HG03558 (cell line): ENCODE data around the gene NUCKS1.
A peak's percentile ranks its signal among the peaks of the same experiment; 100 is the strongest.

ENCODE experiments used
- ATAC-seq: cut with Tn5 transposase; IDR thresholded peaks from one replicate; pipeline ENCODE4 v1.9.1; 2021; ENCODE audit warnings: moderate number of reproducible peaks; ENCODE audit not compliant: unreplicated experiment; ENCODE audit errors: extremely low read depth

NUCKS1 gene

DNA sequence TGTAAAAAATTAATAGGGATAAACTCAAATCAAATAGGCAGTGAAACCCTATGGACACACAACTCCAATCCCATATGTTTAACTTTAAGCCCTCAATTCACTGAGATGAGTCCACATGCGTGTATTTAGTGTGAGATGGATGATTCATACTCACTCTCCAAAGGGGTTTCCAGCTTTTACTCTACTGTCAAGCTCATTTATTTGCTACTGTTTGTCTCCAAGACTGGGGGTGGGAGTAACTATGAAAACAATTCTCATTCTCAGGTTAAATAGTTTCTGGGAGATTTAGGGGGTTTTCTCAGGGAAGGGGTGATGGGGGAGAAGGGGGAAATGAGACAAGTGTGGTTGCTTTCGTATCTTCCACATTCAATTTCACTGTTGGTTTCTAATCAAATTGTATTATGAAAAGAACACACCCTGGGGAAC lies 22.6 kb upstream of the NUCKS1 start:
- no peak for ATAC-seq

DNA sequence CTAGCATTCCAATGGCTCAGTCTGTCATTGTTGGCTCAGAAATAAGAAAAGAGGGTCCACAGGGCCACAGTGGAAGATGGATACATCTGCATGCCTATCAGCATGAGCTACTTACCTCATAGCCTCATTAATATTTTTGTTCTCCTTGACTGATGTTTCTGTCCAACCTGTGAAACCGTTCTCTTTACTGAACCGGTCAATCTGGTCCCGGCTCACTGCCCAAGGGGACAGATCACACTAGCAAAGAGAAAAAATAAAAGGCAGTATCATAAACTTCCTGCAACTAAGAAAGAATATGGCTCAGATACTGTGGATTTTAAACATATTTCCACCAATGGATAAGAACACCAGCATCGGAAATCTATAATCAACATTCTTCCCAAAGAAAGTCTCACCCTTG lies 20.6 kb upstream of the NUCKS1 start:
- no peak for ATAC-seq

DNA sequence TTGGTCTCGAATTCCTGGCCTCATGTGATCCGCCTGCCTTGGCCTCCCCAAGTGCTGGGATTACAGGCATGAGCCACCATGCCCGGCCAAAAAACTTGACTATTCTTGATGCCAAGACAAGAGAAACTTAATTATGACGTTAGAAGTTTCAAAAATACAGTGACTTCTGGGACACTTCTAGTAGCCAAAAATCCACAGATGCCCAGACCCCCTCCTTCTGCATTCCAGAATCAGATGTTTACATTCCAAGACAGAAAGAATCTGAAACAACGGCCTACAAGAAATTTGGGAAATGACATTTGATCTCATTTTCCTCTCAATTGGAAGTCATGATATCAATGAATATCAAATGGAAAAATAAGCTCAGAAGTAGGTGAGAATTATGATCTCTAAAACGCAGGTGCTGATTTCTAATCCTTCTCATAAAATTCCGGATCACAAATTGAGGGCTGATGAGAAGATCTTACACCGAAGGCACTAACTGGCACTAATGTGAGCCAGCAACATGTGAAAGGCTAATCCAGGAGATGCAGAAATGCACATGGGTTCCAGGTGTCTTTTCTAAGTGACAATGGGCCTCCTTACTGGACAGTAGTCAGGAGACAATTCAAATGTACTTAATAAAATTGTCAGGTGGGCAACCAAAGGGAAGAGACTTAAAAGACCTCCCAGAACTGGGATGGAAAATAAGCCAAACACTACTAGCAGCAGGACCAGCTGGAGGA lies 19.8 kb upstream of the NUCKS1 start:
- no peak for ATAC-seq

DNA sequence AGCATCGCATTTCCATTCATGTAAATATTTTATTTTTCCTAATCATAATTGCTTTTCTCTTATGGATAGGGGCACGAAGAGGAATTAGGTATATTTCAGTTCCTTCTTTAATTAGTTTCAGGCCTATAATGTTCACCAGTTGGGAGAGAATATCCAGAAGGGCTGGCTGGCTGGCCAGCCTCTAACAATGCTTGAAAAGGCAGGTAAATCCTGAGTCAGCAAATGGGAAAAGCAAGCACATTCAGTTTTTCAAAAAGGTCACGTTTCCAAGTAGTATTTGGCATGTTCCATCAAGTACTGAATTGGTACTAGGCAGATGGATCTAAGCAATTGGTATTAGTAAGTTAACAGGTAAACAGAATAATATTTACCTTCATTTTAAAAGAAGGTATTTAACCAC lies 17.3 kb upstream of the NUCKS1 start:
- no peak for ATAC-seq

DNA sequence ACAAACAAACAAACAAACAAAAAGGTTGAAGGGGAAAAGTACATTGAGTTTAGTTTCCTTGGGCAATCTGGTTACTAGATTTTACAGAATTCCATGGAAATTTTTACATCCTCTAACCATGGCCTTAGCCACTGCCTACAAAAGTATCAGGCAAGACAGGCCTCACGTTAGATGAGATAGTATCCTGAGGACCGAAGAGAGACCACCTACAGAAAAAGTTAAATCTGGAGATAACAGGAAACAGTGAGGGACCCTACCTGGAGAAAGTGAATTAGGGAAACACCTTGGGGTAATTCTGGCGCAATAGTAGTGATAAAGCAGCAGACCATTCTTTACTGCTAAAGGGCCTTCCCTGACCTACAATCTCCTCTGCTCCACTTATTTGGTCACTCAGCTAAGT lies 16.6 kb upstream of the NUCKS1 start:
- no peak for ATAC-seq

DNA sequence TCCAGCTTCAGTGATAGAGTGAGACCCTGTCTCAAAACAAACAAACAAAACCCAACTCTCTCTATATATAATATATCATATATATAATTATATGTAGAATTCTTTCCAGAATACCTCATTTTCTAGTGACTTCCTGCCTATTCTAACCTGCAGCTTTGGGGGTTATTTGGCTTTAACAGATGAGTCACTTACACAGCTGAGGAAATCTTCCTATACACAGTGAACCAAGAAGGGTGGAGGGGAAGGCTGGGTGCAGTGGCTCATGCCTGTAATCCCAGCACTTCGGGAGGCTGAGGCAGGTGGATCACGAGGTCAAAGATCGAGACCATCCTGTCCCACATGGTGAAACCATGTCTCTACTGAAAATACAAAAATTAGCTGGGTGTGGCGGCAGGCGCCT lies 16.1 kb upstream of the NUCKS1 start:
- ATAC-seq: no peak

DNA sequence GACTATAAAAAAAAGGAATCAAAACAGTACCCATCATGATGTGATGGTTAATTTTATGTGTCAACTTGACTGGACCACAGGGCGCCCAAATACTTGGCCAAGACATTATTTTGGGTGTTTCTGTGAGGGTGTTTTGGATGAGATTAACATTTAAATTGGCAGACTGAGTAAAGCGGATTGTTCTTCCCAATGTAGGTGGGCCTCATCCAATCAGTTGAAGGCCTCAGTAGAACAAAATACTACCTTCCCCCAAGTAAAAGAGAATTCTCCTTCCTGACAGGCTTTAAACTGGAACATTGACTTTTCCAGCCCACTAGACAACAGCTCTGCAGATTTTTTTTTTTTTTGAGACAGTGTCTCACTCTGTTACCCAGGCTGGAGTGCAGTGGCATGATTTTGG lies 14.6 kb upstream of the NUCKS1 start:
- ATAC-seq: no peak

DNA sequence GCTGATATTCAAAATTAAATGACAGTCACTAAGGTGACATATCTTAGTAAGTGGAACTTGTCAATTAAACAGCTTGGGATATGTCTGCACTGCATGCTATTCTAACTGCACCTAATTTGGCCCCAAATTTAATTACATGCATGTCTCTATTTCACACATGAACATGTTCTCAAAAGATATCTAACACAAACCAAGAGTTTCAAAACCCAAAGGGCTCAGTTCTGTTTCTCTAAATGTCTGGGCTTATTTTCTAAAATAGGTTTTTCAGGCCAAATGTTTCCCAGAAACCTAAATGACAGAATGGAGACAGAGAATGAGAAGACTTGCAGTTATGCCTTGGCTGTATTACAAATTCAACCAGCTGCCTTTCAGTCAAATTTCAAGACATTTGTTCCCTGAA lies 14.0 kb upstream of the NUCKS1 start:
- no peak for ATAC-seq

DNA sequence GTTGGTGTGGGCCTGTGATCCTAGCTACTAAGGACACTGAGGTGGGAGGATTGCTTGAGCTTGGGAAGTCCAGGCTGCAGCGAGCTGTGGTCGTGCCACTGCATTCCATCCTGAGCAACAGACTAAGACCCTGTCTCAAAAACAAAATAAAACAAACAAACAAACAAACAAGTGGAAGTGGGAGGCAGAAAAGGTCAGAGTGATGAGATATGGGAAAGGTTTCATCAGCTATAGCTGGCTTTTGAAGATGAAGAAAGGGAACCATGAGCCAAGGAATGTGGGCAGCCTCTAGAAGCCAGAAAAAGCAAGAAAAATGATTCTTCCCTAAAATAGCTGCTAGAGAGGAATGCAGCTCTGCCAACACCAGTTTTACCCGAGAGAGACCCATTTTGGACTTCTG lies 10.6 kb upstream of the NUCKS1 start:
- ATAC-seq: no peak

DNA sequence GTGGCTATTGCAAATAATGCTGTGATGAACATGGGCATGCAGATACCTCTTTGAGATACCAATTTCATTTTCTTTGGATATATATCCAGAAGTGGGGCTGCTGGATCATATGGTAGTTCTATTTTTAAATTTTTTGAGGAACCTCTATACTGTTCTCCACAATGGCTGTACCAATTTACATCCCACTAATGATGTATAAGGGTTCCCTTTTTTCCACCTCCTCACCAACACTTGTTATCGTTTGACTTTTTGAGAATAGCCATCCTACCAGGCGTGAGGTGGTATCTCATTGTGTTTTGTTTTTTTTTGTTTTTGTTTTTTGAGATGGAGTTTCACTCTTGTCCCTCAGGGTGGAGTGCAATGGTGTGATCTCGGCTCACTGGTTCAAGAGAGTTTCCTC lies 6.6 kb upstream of the NUCKS1 start:
- ATAC-seq: no peak

DNA sequence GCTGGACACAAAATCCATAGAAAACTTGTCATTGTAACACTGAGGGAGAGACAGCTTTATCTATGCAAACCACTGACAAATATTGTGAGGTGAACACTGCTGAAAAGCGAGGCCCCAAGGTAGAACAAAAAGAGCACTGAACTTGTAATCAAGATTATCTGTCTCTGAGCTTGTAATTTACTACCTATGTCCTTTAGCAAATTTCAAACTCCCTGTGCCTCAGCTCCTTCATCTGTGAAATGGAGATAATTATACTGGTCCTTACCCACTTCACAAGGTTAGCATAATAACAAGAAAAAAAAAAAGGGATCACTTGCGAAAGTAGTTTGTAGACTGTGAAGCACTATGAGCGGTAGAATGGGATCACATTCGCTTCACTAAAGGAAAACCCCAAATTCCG lies 4.9 kb upstream of the NUCKS1 start:
- no peak for ATAC-seq

DNA sequence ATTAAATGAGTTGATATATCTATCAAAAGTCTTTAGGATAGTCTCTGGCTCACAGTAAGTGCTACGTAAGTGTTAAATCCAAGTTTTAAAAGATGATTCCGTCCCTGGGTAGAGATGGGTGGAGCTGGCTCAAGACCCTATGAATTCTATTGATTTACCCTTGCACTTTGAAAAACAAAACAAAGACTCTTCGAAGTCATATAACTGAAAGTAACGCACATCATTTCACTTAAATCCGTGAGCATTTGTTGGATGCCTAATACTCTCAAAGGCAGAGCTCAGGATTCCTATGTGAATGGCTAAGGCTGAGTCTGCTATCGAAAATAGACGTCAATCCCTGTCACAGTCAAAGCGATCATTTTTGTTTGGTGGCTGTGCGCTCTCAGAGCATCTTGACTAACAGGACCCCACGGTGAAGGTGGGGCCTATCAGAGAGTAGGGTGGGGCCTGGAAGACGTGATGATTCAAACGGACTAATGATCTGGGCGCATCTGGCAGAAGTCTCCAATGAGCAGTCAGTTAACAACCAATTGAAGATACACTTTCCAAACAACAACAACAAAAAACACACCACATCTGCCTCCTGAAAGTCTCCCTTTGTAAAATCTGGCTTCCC lies 1.2 kb upstream of the NUCKS1 start:
- ATAC-seq: no peak

DNA sequence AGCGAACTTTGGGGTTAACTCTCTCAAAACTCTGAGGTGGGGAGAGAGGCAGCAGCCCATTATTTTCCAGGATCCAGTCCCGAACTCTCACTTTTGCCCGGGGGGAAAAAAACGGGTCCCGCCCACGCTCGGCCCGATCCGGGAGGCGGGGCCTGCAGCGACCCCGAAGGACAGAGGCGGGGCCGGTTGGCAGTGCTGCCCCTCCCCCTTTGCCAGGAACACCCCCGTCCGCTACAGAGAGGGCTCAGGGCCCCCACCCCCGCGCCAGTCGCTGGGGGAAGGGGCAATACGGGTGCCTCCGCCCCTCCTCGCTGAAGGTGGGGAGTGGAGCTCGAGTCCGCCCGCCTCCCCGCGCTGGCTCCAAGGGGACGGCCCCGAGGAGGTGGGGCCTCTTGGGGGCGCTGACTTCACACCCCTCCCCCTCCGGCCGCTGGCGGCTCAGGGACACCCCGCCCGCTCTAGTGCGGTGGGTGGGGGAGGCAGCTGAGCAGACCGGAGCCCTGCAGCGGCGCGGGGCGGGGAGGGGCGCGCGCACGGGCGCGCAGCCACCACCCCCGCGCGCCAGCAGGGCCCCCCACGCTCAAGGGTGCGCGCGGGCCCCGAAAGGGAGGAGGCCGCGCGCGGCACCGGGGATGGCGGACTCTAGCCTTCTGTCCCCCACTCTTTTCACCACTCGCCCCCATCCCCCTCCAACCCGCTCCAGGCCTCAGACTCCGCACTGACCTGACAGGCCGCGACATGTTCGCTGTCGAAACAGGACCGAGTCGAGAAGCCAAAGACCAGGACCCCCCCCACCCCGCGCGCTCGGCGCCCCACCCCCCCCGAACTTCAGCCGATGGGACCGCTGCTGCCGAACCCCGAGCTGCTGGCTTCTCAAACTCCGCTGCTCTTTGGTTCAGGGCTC lies 496 bp downstream of the NUCKS1 start:
- peak; percentile 56 for ATAC-seq

DNA sequence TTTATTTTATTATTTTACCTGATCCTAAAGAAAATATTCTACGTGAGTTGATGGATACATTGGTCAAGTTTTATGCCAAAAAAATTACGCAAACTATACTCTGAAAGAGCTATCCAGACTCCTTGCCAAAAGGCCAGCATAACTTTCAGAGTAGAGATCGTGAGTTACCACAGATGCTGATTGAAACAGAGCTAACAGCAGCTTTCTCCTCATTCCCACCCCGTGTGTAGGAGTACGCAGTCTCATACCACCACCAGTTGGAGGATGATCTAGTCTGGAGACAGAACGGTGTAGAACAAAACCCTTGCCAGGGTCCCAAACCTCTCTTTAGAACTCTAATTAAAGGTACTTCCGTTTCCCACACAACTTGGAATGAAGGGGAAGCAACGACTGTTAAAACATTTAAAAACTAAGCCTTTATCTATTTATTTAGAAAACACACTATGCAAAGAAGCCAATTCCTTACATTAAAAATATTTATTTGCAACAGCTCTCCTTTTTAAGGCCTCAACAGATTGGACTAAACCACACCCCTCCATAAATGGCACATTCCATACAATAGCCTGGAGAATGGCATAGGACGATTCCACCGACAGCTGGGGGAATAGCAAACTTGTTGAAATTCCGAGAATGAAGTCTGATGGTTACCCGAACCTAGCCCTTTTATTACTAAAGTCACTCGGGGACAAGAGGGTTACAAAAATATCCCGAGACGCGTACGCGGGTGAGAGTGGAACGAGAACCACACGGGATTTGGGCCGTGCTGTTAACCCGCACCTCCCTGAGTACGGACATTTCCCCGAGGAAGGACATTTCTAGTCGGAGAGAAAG lies 1.4 kb downstream of the NUCKS1 start:
- ATAC-seq: no peak

DNA sequence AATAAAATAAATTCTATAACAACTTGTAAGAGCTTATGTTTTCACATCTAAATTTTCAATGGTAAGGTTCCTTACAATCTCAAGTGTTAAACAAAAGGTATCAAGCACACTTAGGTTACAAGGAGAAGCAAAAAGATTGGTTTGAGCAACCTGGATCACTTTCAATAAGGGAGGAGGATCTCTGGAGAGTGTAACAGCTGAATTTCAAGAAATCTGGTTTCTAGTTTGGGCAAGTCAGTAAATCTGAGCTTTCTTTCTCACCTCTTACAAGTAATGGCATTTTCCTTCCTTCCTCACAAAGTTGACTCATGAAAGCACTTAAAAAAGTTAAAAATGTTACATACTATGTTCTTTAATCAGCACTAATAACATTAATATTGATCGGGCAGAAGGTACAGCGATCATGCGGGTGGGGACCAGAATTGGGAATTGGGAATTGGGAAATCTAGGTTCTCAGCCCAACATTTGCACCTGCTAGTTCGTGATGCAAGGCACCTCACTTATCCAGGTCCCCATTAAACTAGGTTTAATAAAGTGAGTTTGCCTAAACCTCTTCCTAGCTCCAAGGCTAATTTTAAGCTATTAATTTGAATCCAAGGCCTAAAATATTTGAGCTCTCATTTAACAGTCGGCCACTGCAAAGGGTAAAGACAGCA lies 3.1 kb downstream of the NUCKS1 start:
- no peak for ATAC-seq

DNA sequence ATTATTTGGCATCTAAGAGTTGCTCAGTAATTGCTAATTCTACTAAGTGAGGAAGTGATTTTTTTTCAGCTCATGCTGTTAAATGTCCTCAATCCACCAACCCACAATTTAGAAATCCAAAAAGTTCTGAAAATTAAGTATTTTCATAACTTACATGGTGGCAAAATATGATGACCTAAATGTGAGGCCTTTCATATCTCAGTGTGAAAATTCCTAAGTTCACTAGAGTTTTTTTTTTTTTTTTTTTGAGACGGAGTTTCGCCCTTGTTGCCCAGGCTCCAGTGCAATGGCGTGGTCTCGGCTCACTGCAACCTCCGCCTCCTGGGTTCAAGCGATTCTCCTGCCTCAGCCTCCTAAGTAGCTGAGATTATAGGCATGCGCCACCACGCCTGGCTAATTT lies 5.6 kb downstream of the NUCKS1 start:
- no peak for ATAC-seq

DNA sequence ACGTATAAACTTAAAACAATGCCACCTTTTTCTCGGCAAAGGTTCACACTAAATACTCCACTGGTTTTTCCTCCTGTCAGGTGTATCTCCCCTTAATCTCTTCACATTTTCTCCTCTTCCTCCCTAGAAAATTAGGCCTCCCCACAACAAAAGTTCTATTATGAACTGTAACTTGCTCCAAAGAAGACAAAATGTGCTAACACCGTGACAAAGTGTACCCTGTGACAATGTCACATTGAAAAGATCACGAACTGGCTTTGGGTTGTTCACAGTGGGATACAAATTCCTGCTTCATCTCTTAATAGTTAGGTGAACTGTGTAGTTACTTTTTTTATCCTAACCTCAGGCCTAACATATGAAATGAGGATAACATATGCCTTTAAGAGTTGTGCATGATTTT lies 6.0 kb downstream of the NUCKS1 start:
- ATAC-seq: no peak

DNA sequence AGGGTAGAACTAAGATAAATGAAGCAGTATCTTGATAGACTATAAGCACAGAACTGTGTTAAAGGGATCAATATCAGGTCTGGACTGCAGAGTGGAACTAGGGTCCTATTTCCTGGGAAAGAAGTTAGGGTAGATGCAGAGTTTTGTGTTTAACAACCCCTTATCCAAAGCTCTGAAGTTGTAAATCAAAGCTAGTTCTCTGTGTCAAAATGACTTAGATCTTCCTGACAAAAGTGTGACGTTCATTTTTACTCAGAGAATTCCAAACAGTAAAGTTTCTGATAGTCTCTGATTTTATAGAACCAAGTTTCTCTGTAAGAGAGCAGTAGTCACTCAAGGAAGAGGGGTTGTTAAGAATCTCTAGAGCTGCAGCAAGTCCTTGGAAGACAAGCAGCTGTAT lies 8.3 kb downstream of the NUCKS1 start:
- ATAC-seq: no peak

DNA sequence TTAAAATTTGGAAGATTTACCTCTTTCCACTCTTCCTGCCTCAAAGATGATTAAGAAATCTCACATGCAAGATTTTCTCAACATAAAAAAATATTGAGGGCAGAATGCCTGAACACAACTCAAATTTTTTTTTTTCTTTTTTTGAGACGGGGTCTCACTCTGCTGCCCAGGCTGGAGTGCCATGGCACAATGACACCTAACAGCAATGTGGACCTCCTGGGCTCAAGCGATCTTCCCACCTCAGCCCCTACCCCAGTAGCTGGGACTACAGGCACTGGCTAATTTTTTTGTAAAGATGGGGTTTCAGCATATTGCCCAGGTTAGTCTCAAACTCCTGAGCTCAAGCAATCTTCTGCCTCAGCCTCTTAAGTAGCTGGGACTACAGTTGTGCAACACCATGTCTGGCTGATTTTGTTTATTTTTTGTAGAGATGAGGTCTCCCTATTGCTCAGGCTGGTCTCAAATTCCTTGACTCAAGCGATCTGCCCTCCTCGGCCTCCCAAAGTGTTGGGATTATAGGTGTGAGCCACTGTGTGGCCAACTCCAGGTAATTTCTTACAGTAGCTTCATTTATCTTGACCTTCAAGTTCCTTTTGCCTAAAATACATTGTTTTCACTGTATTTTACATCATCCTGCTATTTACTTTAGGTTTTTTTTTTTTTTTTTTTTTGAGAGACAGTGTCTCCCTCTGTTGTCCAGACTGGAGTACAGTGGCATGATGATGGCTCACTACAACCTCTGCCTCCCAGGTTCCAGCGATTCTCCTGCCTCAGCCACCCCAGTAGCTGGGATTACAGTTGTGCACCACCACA lies 10.4 kb downstream of the NUCKS1 start:
- no peak for ATAC-seq
